Measurements from ENCODE around the gene TVP23A.

GRCh38 chr16:10867199-10867598, 48.6 kb upstream of the TVP23A start:
- TF ChIP-seq CTCF (IDR thresholded peaks at IDR 0.05) (no peak), POLR2A (IDR thresholded peaks at IDR 0.05) (no peak)

All from right lobe of liver (tissue), 4 donors.